Measurements from ENCODE around the gene SOX10.
"Not testable (repeated sequence)": the region's sequence is repeated elsewhere in the genome, so short reads cannot be mapped to it uniquely, and the experiment has no call there.

Gene SOX10

DNA sequence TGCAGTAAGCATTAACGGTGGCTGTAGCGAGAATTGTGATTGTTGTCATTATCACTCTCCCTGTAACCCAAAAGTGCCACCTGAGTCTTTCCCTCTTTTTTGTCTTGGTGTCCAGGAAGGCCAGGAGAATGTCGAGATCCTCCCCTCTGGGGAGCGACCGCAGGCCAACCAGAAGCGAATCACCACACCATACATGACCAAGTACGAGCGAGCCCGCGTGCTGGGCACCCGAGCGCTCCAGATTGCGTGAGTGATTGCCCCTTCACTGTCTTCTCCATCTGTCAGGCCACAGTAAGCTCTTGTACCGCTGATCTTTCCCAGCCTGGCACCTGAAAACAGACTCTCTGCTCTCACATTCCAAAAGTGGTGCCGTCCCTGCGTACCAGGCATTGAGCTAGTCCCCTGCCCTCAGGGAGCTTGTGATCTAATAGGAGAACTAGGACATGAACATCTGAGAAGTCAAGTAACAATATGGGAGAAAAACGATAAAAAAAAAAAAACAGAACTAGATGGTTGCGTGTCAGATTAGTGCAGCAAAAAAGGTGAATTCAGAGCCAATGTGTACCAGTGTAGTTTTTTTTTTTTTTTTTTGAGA is 25.0 kb downstream of the SOX10 start:
- DNase-seq = no peak

DNA sequence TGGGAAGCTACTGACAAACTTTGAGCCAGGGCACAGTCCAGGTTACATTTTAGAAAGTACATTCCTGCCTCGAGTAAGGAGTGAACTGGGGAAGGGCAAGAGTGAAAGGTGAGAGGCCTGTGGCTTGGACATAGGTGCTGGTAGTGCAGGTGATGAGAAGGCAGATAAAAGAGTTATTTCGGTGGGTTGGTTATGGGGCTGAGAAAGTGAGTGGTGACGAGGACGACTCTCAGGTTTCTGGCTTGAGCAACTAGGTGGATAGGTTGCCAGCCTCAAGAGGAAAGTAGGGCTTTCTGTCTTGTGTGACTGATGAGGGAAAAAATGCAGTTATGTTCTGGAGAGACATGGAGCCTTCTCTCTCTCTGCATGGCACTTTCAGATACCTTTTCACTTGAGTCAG is 27.1 kb downstream of the SOX10 start:
- DNase-seq = no peak

DNA sequence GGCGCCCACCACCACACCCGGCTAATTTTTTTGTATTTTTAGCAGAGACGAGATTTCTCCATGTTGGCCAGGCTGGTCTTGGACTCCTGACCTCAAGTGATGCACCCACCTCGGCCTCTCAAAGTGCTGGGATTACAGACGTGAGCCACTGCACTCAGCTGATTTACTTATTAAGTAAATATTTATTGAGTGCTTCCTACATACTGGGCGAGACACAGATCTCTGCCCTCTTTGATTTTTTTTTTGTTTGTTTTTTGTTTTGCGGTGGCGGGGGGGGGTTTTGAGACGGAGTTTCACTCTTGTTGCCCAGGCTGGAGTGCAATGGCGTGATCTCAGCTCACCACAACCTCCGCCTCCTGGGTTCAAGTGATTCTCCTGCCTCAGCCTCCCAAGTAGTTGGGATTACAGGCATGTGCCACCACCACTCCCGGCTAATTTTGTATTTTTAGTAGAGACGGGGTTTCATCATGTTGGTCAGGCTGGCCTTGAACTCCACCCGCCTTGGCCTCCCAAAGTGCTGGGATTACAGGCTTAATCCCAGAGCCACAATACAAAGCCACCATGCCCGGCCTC is 28.4 kb downstream of the SOX10 start:
- DNase-seq = not testable (repeated sequence)

DNA sequence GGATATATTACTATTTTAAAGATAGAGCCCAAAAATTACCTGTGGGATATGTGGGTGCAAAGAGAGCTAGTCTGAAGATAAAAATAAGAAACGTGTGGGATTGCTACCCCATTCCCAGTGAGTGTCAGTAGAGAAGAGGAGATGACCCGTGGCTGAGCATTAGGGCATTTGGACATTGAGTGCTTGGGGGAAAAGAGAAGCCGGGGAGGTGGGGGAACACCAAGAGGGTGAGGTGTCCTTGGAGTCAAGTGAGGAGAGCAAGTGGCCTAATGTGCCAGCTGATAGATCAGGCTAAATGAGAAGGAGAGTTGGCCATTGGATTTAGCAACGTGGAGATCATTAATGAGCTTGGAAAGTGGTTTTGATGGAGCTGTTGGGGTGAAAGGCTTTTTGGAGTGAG is 29.7 kb downstream of the SOX10 start:
- DNase-seq = no peak

DNA sequence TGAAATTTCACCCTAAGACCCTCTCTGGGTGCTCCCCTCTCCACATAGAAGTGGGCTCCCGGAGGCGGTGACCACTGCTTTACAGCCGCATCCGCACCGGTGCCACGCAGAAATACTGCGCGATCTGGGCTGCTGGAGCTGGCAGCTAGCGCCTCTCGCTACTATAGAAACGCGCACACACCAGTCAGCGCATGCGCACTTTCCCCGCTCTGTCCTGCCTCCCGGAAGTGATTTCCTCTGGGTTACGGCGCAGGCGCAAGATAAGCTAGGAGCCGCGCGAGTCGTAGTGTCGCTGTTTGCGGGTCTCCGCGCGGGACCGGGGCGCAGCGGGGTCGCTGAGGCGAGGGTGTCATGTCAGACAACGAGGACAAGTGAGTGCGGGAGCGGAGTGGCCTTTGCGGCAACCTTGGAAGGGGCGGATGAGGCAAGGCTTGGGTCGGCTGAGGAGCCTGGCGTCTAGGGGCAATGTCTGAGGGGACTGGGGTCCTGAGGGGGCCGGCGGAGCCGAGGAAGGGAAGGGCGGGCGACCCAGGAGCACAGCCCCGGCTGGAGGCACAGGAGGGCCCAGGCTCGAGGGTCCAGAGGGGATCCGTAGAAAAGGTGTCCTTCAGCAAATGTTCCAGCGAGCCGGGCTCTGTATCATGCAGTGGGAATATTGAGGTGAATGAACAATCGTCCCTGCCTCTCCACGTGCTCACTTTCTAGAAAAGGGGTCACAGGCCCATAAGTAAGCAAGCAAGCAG is 30.7 kb downstream of the SOX10 start, which contains the start of the genes C22orf23 and POLR2F:
Gene C22orf23, minus strand, starts transcription at position 165 of the 743 bp plus-strand sequence. CDS start 452 bp downstream, outside the sequence.
Gene POLR2F, plus strand, starts transcription at position 263 of the 743 bp plus-strand sequence. Its CDS starts 89 bp downstream, at position 352.
- DNase-seq = peak; percentile 97

DNA sequence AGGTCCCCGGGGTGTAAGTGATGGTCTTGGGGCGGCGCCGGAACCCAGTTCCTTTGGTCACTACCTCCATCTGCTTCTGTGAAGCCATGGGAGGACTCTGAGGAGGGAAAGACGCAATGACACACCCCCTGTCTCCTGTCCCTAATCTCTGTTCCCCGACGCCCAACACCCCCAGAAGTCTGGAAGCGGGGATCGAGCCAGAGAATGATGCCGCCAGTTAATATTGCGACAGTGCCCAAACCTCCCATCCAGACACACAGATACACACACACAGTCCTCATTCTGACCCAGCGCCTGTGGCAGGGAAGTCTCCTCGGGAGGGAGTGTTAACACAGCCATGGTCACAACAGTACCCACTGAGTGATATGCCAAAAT is 31.3 kb downstream of the SOX10 start:
- DNase-seq = no peak

DNA sequence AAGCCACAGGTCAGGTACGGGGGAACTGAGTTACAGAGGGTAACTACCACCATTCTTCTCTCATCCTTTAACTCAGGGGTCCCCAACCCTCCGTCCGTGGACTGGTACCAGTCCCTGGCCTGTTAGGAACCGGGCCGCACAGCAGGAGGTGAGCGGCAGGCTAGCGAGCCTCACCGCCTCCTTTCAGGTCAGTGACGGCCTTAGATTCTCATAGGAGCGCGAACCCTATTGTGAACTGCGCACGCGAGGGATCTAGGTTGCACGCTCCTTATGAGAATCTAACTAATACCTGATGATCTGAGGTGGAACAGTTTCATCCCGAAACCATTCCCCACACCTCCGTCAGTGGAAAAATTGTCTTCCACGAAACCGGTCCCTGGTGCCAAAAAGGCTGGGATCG is 31.7 kb downstream of the SOX10 start:
- DNase-seq = not testable (repeated sequence)

DNA sequence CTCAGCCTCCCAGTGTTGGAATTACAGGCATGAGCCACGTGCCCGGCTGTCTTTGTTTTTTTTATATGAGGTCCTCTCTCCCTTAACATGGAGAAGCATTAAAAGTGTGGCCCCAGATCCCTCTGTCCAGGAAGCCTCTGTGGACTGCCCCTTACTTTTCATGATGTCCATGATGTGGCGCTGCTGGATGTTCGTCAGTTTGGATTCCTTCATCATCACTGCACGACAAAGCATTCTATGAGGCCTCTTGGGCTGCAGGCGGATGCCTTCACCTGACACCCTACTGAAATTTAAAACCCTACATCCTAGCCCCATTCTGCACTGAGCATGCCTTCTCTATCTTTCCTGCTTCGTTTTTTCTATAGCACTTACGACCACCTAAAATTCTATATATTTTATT is 33.0 kb downstream of the SOX10 start:
- no peak for DNase-seq

DNA sequence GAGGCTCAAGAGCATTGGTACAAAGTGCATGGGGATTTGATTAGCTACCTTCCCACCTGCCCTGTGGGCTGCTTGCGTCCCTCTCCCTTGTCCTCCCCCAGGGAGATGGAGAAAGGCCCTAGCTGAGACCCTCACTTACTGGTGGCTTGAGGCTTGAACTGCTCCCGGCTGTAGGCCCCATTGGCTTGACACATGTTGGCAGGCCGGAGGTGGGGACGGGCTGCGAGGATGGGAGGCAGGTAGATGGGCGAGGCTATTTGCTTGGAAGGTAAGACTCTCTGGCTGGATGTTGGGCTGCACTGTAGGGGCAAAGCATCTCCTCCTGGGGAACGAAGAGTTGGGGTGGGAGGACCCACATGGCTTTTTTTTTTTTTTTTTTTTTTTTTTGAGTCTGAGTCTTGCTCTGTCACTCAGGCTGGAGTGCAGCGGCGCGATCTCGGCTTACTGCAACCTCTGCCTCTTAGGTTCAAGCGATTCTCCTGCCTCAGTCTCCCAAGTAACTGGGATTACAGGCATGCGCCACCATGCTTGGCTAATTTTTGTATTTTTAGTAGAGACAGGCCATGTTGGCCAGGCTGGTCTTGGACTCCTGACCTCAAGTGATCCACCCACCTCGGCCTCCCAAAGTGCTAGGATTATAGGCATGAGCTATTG is 37.1 kb downstream of the SOX10 start:
- not testable (repeated sequence) for DNase-seq

DNA sequence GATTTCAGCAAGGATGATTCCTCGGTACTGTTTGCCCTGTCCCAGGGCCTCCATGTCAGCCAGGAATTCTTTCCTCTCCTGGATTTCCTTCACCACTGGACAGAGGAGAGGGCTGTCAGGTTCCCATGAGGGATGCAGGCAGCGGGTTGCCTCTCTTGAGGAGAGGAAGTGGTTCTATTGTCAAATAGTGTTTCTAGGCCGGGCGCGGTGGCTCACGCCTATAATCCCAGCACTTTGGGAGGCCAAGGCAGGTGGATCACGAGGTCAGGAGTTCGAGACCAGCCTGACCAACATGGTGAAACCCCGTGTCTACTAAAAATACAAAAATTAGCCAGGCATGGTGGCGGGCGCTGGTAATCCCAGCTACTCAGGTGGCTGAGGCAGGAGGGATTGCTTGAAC is 39.9 kb downstream of the SOX10 start:
- not testable (repeated sequence) for DNase-seq

DNA sequence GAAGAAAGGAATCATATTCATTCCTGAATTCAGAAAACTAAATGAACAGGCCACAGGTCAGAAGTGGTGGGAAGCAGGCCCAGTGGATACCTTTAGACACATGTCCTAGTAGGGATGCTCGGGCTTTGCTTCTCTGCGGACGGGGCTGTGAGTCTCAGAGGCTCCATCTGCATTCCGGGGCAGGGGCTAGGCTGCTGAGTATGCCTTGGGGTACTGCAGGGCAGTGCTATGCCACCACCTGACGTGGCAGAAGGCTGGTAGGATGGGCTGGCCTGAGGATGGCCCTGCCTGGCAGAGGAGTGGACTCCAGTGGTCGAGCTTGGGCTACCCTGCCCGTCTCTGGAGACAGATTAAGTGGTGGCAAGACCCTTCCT is 40.5 kb downstream of the SOX10 start:
- no peak for DNase-seq

DNA sequence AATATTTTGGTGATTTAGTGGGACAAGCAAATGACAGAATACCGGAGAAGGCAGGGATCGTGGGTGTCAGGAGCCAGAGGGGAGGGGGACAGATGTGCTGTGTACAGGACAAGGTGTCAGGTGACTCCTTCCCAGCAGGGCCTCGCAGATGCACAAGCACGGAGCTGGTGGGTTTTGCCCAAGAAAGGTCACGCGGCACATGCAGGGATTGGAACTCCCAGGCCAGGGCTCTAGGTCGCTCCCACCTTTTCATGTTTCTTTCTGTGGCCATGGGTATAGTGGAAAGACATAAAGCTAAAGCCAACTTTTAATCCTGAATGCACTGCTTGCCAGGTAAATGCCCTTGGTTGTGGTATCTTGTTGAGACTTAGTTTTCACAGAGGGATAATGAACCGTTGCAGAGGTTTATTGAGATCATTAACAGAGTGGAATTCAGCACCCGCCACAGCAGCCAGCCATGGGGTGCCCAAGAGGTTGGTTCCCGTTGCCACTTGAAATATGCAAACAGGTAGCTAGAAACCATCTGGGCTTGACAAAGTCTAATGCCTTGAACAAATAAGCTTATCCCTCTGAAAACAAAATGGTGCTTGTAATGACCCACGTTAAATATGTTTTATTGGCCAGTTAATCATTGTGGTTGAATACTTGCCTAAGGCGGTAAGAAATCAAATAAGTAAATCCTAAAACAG is 41.1 kb downstream of the SOX10 start:
- no peak for DNase-seq

DNA sequence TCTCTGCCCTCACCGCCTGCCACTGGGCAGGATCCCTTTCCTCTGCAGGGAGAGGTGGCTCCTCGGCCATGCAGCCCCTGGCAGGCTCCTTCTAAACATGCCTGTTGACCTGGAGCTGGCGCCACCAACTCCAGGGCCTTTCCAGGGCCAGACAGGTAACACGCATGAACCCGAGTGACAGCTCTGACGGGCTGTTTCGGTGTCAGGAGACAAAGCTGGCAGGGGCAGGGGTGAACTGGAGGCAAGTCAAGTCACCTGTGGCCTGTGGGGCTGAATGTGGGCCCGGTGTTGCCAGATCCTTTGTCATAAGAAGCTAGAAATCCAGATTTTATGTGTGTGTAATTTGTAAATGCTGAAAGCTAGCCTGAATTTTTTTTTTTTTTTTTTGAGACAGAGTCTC is 42.2 kb downstream of the SOX10 start:
- no peak for DNase-seq

DNA sequence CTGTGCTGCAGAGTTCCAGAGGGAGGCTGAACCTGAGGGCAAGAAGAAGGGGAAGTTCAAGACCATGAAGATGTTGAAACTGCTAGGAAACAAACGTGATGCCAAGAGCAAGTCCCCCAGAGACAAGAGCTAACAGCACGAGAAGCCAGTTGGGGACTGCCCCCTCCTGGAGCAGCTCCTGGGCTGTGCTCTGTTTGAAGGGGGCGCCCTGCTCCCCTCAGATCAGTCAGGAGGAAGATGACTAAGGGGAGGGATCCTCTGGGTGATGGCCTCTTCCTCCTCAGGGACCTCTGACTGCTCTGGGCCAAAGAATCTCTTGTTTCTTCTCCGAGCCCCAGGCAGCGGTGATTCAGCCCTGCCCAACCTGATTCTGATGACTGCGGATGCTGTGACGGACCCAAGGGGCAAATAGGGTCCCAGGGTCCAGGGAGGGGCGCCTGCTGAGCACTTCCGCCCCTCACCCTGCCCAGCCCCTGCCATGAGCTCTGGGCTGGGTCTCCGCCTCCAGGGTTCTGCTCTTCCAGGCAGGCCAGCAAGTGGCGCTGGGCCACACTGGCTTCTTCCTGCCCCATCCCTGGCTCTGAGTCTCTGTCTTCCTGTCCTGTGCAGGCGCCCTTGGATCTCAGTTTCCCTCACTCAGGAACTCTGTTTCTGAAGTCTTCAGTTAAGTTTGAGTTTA is 43.5 kb downstream of the SOX10 start:
- DNase-seq = no peak

DNA sequence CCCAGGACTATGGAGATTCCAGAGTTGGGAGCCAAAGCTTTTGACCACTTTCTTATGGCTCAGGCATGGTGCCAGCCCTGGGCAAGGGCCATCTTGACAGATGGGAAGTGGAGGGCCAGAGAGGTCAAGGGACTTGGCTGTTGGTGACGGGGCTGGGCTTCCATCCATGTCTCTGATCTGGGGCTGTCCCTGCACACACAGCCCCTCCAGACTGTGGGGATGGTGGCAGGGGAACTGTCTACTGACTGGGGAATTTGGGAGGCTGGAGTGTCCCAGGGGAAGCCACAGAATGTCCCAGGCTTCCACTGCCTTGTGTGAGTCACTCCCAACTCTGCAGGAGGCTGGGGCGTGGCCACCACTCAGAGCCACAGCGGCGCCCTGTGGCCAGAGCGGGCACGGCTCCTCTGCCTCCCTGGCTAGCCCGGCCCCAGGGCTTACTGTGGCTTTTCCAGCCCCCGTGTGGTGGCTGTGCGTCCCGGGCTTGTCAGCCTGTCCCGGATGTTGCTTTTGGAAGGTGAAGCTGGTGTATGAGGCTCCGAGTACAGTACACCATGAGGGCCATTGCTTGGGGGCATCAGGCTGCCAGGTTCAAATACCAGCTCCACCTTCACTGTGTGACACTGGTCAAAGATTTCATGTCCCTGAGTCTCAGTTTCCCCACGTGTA is 50.5 kb downstream of the SOX10 start:
- peak; percentile 79 to 82 for DNase-seq

DNA sequence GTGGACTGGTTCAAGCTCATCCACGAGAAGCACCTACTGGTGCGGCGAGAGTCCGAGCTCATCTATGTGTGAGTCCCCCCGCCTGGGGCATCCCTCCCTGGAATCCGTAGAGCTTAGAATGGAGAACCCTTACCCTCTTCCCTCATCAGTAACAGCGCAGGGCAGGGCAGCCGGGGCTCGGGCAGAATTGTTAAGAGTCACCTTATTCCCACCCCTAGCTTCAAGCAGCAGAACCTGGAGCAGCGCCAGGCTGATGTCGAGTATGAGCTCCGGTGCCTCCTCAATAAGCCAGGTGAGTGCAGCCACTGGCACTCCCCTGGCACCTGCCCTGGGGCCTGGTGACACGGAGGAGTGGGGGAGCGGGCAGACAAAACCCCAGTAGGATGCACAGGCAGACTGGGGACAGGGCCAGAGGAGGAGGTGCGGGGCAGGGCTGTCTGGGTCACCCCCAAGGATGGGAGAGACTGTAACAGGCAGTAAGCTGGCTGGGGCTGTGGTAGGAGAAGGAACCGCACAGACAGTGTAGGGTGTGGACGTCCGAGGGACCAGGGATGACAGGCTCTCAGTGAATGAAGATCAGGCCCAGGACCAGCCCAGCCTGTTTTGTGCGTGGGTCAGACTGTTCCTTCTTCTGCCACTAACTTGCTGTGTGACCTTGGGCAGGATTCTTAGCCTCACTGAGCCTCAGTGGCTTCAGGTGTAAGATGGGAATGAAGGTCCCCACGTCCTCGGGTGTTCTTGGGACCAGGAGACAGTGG is 51.4 kb downstream of the SOX10 start:
- DNase-seq = no peak

DNA sequence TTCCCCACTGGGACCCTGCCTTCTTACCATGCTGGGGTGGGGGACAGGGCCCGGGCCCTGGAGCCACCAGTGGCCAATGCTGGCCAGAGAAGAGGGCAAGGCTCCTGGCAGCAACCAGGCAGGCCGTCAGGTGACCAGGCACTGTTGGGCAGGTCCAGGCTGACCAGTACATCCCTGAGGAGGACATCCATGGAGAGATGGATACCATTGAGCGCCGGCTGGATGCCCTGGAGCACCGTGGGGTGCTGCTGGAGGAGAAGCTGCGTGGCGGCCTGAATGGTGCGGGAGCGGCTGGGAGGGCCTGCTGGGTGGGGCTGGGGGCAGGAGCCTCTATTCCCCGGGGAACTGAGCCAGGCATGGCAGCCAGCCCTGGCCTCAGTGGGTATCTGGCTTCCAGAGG is 52.0 kb downstream of the SOX10 start:
- DNase-seq = no peak

DNA sequence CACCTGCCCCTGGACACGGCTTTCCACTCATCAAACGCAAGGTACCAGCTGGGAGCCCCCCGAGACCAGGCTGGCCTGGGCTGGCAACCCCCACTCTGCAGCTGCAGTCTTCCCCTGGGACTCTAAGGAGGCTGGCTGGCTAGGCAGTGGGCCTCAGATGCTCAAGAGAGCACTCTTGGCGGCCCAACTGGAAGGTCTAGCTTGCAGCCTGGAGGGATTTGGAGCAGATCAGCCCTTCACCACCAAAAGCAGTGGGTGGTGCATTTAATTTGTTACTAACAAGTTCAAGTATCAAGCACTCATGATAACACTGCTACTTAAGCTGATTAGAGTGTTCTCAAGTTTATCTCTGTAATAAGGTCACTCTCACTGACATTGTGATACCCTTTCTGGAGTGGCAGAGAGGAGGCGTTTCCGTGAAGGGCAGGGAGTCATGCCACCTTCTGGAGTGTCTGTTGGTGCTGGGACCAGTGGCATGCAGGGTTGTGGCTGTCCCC is 52.4 kb downstream of the SOX10 start:
- DNase-seq = no peak

DNA sequence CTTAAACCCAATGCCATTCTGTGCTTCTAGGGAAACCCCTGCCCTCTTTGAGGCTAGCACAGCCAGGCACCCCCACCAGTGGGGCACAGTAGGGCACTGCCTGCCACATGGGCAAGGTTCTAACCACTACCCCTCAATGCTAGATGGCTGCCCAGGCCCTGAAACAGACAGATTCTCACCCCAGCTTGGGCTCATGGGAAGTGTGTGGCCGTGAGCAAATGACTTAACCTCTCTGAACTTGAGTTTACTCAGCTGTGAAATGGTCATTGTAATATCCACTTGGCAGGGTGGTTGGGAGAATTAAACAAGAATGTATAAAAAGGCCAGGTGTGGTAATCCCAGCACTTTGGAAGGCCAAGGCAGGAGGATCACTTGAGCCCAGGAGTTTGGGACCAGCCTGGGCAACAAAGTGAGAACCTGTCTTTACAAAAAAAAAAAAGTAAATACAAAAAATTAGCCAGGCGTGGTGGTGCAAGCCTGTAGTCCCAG is 53.4 kb downstream of the SOX10 start:
- DNase-seq = no peak

DNA sequence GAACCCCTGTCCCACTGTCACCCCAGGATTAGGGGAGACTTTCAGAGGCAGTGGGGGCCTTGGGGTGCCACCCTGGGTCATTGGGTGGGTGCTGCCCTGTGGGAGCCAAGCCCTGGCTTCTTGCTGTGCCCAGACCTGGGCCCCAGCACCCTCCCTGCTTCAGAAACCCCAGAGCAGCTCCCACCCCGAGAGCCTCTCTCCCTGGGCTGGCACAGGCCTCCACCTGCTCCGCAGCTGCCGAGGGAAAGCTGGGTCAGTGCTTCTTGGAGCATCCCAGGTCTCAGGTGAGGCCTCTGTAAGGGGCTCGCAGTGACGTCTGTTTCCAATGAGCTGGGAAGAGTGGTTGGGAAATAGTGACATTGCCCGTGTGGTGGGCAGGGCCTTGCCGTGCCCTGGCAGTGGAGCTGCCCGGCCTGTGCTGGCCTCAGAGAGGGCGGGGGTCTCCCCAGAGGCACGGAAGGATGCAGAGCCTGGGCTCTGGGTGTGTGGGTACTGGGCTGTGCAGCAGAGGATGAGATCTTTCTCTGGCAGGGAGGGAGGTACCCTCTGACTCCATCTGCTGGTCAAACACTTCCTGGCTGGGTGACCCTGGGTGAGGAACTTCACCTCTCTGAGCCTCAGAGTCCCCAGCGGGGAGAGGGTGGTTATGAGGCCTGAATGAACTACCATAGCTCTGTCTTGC is 53.9 kb downstream of the SOX10 start:
- no peak for DNase-seq
